ENCODE results near the gene PCGF1. TPM values are rescaled to one million over a fixed set of nuclear protein-coding genes. Genes with fewer than 3 reads are reported as not detected.
"Not testable (repeated sequence)": the region's sequence is repeated elsewhere in the genome, so short reads cannot be mapped to it uniquely, and the experiment has no call there.

Gene PCGF1
- total RNA-seq, 1 experiment from 2014 or later: 29.4 TPM

DNA sequence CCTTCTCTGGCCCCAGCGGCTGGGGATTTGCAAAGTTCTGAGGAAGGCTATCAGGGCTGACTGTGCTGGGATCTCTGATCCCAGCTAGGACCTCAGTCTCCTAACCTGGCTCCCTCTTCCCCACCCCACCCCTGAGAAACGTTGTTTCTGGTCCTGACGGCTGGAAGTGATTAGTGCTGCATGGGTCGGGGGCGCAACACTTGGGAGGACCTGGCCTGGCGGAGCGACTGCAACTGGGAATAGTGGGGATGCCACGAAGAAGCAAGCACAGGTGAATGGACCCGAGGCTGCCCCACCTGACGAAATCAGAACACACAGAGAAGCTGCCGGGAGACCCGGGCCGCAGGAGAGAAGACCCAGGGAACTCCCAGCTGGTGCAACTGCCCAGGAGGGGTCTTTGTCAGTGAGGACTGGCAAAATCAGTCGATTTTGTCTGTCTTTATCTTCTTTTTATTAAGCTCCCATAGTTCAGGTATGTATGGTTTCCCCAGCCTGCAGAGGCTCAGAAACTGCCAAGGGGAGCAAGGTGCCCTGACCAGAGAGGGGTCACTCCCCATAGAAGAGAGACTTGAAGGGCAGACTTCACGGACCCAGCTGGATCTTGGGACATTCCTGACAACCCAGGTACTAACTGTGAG lies 7.4 kb downstream of the PCGF1 start:
- DNase-seq (ENCODE audit: low read depth): no peak

DNA sequence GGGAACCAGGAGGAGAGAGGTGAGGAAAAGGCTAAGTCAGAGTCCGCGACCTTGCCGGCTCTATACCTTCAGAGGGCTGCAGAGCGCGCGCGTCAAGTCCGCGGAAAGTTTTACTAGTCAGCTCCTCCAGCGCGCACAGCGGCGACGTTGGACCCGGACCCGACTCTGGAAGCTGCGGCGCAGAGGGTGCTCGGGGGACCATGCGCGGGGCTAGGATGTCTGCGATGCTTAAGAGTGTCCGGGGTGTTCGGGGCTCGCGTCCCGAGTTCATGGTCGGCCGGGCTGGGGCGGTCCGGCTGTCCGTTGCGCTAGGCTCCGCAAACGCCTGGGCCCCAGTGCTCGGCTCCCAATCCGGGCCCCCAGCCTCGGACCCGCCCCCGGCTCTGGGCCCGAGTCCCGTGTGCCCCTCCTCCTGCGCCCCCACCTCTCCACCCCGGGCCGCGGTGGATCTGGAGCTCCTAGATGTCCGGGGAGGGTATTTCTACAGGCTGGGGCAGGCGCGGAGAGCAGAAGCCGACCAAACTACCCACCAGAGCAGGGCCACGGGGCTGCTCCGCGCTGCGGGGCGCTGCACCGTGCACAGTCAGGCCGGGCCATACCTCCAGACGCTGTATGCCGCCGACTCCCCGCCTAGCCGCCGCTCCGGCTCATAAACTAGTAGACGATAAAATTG lies 8.1 kb downstream of the PCGF1 start, which contains the start of gene LBX2:
TSS of gene LBX2 (minus strand) at position 337 of the 673 bp plus-strand sequence. CDS start at position 271, 66 bp downstream.
- DNase-seq (ENCODE audit: low read depth): no peak

GRCh38 chr2:74498500-74499266 lies 8.8 kb downstream of the PCGF1 start:
- peak; percentile 49 for DNase-seq (ENCODE audit: low read depth)

- no peak for DNase-seq (ENCODE audit: low read depth)
Observed at GRCh38 chr2:74497777-74498499, 9.6 kb downstream of the PCGF1 start.

- DNase-seq (ENCODE audit: low read depth): no peak
Observed at GRCh38 chr2:74496997-74497776, 10.3 kb downstream of the PCGF1 start.

GRCh38 chr2:74495440-74495839 lies 12.1 kb downstream of the PCGF1 start:
- DNase-seq (ENCODE audit: low read depth): no peak

DNA sequence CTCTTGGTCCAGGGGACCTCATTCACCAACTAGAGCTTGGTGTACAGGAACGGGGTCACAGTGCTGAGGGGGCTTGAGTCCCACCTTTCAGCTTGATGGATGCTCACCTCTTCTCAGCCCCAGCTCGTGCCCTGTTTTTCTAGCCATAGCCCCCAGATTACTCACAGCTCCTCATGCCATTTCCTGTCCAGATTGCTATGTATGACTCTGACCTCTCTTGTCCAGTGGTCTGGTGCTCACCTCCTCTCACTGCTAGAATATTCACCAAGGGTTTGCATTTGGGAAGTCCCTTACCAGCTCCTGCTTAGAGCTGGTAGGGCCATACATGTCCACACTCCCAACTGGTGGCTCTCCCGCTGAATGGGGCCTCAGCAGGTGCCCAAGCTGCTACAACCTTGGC lies 13.9 kb downstream of the PCGF1 start:
- no peak for DNase-seq (ENCODE audit: low read depth)

GRCh38 chr2:74491648-74492544 lies 15.6 kb downstream of the PCGF1 start:
- DNase-seq (ENCODE audit: low read depth): no peak

DNA sequence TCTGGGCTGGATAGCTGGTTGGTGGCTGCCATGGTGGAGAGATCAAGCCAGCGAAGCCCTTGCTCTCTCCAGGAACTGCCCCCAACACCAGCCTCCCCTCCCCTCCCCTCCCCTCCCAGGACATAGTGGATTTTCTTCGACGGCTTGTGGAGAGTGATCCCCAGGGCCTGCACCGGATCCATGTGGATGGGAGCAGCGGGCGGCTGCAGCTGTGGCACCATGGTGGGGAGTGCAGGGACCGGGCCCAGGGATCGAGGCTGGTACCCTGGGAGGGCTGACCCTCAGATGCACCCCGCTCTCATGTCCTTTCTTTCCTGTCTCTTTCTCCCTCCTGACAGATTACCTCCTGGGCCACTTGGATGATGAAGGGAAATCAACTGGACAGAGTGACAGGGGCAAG lies 17.6 kb downstream of the PCGF1 start:
- no peak for DNase-seq (ENCODE audit: low read depth)

GRCh38 chr2:74488643-74489481 lies 18.6 kb downstream of the PCGF1 start:
- DNase-seq (ENCODE audit: low read depth): no peak

GRCh38 chr2:74486141-74486540 lies 21.4 kb downstream of the PCGF1 start:
- no peak for DNase-seq (ENCODE audit: low read depth)

- not testable (repeated sequence) for DNase-seq (ENCODE audit: low read depth)
Observed at GRCh38 chr2:74483675-74484164, 23.8 kb downstream of the PCGF1 start.

DNA sequence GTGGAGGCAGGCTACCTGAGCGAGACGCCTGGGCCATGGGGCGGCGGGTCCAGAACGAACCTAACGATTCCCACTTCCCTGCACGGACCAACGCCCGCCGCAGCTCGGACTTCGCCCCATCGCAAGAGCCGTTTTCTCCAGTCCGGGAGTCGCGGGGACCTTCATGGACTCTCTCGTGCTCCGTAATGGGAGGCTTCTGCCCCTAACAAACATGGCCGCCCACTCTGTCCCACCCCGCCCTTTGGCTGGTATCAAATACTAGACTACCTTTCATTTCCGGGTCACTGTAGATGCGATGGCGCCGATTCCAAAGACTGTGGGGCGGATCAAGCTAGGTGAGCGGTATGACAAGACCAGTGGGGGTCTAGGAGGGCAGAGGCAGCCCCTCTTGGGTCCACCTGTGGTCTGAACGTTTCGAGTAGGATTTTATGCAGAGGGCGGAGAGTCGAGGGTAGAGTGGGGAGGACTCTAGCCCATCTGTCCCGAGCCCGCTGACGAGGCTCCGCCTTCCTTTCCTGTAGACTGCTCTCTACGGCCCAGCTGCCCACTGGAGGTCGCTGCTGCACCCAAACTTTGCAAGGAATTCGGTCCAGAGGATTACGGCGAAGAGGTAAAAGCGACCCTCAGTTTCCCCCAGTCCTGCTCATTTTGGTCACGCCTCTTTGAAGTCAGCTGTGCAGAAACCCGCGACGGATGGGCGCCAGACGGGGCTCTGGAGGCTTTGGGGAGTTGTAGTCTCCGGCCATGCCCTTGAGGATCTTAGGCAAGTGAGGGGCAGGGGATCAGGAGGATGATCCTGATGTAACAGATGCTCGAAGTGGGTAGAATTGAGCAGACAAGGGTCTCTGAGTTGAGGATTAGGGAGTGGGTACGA lies 24.5 kb downstream of the PCGF1 start, which contains the start of the genes CCDC142 and TTC31:
TSS of gene CCDC142 (minus strand) at position 198 of the 874 bp plus-strand sequence. CDS start at position 37, 161 bp downstream.
TSS of gene TTC31 (plus strand) at position 281 of the 874 bp plus-strand sequence. CDS start at position 296, 15 bp downstream.
- DNase-seq (ENCODE audit: low read depth): peak; percentile 94

DNA sequence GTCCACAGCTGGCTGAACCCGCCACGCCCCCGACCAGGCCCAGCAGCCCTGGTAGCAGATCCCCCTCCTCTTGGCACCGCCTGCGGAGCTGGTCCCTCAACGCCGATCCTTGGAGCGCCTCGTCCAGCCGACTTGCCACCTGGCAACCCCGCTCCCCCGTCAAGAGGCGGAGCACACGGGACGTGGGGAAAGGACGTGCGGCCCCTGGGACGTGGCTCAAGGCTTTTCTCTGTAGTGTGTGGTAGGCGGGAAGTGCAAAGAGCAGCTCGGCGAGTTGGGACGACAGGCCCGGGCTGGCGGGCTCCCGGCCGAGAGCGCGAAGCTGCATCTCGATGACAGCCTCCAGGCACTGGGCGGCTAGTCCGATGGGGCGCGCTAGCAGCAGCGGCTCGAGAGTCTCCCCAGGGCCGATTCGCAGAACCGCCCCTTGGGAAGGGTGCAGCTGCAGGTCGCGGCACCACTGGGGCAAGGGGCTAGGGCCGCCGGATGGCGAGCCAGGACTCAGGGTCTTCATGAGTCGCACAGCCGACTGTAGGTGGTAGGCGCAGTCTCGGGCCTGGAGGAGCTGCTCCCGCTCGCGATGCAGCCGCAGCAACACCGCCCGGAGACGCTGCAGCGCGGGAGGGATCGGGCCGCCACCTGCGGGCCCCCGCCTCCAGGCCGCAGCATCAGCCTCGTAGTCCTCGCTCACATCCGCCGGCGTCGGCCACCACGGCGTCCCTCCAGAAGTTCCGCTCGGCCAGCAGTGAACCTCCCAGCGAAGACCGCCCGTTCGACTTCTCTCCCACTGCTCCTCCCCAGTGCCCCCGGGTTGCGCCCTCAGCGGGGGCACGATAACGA lies 25.3 kb downstream of the PCGF1 start:
- DNase-seq (ENCODE audit: low read depth): no peak

DNA sequence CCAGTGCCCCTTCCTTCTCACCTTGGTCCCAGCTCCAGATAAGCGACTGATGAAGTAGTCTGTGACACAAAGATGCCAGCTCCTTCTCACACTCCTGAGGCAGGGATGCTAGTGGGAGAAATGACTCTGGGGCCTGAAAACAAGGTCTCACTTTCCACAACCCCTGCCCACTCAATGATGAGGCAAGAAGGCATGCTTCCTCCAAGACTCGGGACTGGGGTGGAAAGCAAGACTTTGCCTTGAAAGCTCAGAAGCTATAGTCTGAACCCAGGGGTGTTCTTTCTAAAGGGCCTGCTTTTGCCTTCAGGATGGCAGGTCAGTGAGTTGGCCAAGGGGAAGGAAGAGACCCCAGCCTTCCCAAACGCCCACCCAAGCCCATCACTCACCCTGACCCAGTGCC lies 26.1 kb downstream of the PCGF1 start:
- DNase-seq (ENCODE audit: low read depth): no peak

- DNase-seq (ENCODE audit: low read depth): no peak
Observed at GRCh38 chr2:74474899-74475298, 32.6 kb downstream of the PCGF1 start.

DNA sequence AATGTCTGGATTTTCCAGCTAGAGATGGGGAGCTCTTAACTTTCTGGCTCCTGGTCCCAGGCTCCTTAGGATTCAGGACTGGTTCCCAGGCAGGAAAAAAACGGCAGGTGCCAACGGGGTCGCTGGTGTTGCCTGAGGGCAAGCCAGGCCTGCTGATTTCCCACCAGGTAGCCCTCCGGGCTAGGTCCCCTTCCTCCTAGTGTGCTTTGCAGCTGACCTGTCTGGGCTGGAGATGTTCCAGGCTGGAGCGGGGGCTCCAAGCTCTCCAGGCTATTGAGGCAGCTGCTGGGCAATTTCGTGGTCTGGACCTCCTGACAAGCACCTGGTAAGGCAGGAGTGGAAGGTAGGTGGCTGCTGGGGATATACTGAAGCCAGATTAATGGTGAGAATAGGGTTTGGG lies 33.0 kb downstream of the PCGF1 start:
- DNase-seq (ENCODE audit: low read depth): no peak

Measured in LHCN-M2 (cell line).